ENCODE measurements around the gene ARHGAP42.

The ARHGAP42 gene

DNA sequence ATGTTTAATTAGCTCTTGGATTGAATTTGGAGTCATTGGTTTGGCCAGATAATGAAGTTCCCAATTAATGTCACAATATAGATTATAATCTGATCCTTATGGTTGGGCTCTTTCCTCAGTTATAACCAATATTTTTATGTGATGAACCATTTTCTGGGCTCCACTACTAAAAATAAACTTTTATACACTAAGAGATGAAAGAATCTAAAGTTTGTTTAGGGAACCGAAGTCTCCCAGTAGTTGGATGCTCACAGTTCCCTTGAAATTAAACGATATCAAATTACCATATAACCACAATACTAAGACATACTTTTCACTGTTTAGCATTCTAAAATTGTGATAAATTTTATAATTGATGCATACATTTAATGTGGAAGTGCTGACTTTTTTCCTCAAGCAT is 47.0 kb upstream of the ARHGAP42 start:
- DNase-seq (ENCODE audit: low read depth in 1 of 2, low spot score in 1 of 2) = no peak
- Histone ChIP-seq H3K27ac (replicated peaks) (no peak overlapping the region), H3K27me3 (ENCODE audit: insufficient read depth, poor library complexity, severe bottlenecking) (no peaks in the 10 kb centered on the region), H3K4me3 (replicated peaks; ENCODE audit: insufficient read depth, low read length) (no peak overlapping the region)
- no peak for TF ChIP-seq POLR2AphosphoS5 (IDR thresholded peaks at IDR 0.05; ENCODE audit: low read depth)
- no peak for TF ChIP-seq SPI1 (IDR thresholded peaks at IDR 0.05; ENCODE audit: borderline replicate concordance, low read depth)
- TF ChIP-seq GABPA (IDR thresholded peaks at IDR 0.05; ENCODE audit: low read depth) = no peak
- no peak for TF ChIP-seq REST (IDR thresholded peaks at IDR 0.05; ENCODE audit: insufficient replicate concordance, low read depth)
- TF ChIP-seq, protein P1, sequence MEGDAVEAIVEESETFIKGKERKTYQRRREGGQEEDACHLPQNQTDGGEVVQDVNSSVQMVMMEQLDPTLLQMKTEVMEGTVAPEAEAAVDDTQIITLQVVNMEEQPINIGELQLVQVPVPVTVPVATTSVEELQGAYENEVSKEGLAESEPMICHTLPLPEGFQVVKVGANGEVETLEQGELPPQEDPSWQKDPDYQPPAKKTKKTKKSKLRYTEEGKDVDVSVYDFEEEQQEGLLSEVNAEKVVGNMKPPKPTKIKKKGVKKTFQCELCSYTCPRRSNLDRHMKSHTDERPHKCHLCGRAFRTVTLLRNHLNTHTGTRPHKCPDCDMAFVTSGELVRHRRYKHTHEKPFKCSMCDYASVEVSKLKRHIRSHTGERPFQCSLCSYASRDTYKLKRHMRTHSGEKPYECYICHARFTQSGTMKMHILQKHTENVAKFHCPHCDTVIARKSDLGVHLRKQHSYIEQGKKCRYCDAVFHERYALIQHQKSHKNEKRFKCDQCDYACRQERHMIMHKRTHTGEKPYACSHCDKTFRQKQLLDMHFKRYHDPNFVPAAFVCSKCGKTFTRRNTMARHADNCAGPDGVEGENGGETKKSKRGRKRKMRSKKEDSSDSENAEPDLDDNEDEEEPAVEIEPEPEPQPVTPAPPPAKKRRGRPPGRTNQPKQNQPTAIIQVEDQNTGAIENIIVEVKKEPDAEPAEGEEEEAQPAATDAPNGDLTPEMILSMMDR (IDR thresholded peaks at IDR 0.05; ENCODE audit: insufficient read depth, low read length) = no peak

DNA sequence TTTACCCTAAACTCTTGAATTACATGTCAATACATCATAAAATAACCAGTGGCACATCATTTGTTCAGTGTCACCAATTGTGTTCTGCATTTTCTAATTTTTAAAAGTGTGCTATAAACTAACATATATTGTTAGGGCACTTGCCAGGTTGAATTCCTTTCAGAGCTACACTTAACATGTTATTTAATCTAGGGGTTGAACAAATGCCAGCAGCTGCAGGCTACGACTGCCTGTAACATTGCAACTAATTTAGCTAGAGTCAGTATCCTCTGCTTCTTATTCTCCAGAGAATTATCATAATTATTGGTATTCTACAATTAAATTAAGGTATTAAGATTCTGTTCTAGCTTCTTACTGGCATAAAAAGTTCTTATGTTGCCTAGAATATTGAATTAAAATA is 46.4 kb upstream of the ARHGAP42 start:
- no peak for DNase-seq (ENCODE audit: low read depth in 1 of 2, low spot score in 1 of 2)
- TF ChIP-seq SPI1 (IDR thresholded peaks at IDR 0.05; ENCODE audit: borderline replicate concordance, low read depth) (no peak), POLR2AphosphoS5 (IDR thresholded peaks at IDR 0.05; ENCODE audit: low read depth) (no peak), REST (IDR thresholded peaks at IDR 0.05; ENCODE audit: insufficient replicate concordance, low read depth) (no peak), GABPA (IDR thresholded peaks at IDR 0.05; ENCODE audit: low read depth) (no peak)
- TF ChIP-seq, protein P1 (IDR thresholded peaks at IDR 0.05; ENCODE audit: insufficient read depth, low read length) = no peak
- Histone ChIP-seq H3K27me3 (ENCODE audit: insufficient read depth, poor library complexity, severe bottlenecking) (no peaks in the 10 kb centered on the region), H3K27ac (replicated peaks) (no peak overlapping the region), H3K4me3 (replicated peaks; ENCODE audit: insufficient read depth, low read length) (no peak overlapping the region)

DNA sequence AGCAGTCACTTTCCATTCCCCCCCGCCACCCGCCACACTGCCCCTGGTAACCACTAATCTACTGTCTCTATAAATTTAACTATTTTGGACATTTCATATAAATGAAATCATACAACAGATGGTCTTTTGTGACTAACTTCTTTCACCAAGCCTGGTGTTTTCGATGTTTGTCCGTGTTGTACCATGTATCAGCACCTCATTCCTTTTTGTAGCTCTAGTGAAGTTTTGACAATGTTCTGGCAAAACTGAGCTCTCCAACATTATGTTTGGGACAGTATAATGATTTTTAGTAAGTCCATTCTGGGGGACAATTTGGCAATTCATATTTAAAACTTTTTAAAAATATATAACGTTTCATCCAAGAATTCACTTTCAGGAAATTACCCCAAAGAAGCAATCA is 45.6 kb upstream of the ARHGAP42 start:
- TF ChIP-seq, protein P1 (IDR thresholded peaks at IDR 0.05; ENCODE audit: insufficient read depth, low read length) = no peak
- TF ChIP-seq GABPA (IDR thresholded peaks at IDR 0.05; ENCODE audit: low read depth) (no peak), SPI1 (IDR thresholded peaks at IDR 0.05; ENCODE audit: borderline replicate concordance, low read depth) (no peak), REST (IDR thresholded peaks at IDR 0.05; ENCODE audit: insufficient replicate concordance, low read depth) (no peak)
- DNase-seq (ENCODE audit: low read depth in 1 of 2, low spot score in 1 of 2) = no peak
- Histone ChIP-seq H3K4me3 (replicated peaks; ENCODE audit: insufficient read depth, low read length) (no peak overlapping the region), H3K27me3 (ENCODE audit: insufficient read depth, poor library complexity, severe bottlenecking) (no peaks in the 10 kb centered on the region), H3K27ac (replicated peaks) (no peak overlapping the region)

Data from HL-60 (cell line).